Measurements from ENCODE around the gene SLC39A11. TPM values are rescaled to one million over a fixed set of nuclear protein-coding genes. Genes with fewer than 3 reads are reported as not detected.

SLC39A11 gene
- polyA plus RNA-seq, 1 donor from 2014 or later: 8.0 TPM

DNA sequence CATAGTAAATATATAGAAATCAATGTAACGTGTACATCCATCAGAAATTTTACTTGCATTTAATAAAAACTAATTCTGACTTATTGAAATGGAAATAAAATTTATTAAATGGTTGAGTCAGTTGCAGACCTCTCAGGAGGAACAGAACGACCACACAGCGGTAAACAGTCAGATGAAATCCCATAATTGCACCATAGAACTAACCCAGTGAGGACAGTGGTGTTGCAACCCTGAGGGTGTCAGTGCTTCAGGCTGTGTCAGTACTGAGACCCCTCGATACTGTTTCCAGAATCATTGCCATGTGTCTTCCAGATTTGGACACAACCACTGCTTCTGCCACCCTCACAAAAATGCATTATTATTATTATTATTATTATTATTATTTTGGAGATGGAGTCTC, 43.3 kb upstream of the SLC39A11 start:
- Histone ChIP-seq H3K79me2 (replicated peaks; ENCODE audit: insufficient read depth, low read length) (no peaks in the 10 kb centered on the region), H3K27ac (ENCODE audit: low read length) (no peak overlapping the region), H3F3A (ENCODE audit: insufficient read depth, low read length, poor library complexity, severe bottlenecking) (no peaks in the 10 kb centered on the region), H3K9me2 (ENCODE audit: insufficient read depth, low read length) (no peaks in the 10 kb centered on the region), H3K4me2 (ENCODE audit: low read length) (no peak overlapping the region), H4K20me1 (ENCODE audit: insufficient read depth) (no peaks in the 10 kb centered on the region), H3K27me3 (ENCODE audit: insufficient read depth, low read depth, low read length) (no peaks in the 10 kb centered on the region), H3K9me3 (ENCODE audit: low read length) (no peaks in the 10 kb centered on the region), H2AFZ (ENCODE audit: low read depth, low read length) (no peak overlapping the region), H3K4me3 (ENCODE audit: low read length) (no peak overlapping the region), H3K36me3 (ENCODE audit: insufficient read depth, low read length) (no peaks in the 10 kb centered on the region), H3K9ac (ENCODE audit: low read length) (no peak overlapping the region)
- TF ChIP-seq, protein P1, sequence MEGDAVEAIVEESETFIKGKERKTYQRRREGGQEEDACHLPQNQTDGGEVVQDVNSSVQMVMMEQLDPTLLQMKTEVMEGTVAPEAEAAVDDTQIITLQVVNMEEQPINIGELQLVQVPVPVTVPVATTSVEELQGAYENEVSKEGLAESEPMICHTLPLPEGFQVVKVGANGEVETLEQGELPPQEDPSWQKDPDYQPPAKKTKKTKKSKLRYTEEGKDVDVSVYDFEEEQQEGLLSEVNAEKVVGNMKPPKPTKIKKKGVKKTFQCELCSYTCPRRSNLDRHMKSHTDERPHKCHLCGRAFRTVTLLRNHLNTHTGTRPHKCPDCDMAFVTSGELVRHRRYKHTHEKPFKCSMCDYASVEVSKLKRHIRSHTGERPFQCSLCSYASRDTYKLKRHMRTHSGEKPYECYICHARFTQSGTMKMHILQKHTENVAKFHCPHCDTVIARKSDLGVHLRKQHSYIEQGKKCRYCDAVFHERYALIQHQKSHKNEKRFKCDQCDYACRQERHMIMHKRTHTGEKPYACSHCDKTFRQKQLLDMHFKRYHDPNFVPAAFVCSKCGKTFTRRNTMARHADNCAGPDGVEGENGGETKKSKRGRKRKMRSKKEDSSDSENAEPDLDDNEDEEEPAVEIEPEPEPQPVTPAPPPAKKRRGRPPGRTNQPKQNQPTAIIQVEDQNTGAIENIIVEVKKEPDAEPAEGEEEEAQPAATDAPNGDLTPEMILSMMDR (IDR thresholded peaks at IDR 0.05; ENCODE audit: poor library complexity, severe bottlenecking): no peak
- TF ChIP-seq EP300 (conservative IDR thresholded peaks at IDR 0.05; ENCODE audit: poor library complexity, severe bottlenecking): no peak
- no peak for TF ChIP-seq RAD21 (conservative IDR thresholded peaks at IDR 0.05)
- no peak for TF ChIP-seq MXI1 (conservative IDR thresholded peaks at IDR 0.05; ENCODE audit: poor library complexity, severe bottlenecking)
- TF ChIP-seq EZH2 (IDR thresholded peaks at IDR 0.05; ENCODE audit: borderline replicate concordance, insufficient read depth, low read length, poor library complexity, severe bottlenecking): no peak
- TF ChIP-seq SMC3 (conservative IDR thresholded peaks at IDR 0.05; ENCODE audit: poor library complexity): no peak
- TF ChIP-seq, protein P2, sequence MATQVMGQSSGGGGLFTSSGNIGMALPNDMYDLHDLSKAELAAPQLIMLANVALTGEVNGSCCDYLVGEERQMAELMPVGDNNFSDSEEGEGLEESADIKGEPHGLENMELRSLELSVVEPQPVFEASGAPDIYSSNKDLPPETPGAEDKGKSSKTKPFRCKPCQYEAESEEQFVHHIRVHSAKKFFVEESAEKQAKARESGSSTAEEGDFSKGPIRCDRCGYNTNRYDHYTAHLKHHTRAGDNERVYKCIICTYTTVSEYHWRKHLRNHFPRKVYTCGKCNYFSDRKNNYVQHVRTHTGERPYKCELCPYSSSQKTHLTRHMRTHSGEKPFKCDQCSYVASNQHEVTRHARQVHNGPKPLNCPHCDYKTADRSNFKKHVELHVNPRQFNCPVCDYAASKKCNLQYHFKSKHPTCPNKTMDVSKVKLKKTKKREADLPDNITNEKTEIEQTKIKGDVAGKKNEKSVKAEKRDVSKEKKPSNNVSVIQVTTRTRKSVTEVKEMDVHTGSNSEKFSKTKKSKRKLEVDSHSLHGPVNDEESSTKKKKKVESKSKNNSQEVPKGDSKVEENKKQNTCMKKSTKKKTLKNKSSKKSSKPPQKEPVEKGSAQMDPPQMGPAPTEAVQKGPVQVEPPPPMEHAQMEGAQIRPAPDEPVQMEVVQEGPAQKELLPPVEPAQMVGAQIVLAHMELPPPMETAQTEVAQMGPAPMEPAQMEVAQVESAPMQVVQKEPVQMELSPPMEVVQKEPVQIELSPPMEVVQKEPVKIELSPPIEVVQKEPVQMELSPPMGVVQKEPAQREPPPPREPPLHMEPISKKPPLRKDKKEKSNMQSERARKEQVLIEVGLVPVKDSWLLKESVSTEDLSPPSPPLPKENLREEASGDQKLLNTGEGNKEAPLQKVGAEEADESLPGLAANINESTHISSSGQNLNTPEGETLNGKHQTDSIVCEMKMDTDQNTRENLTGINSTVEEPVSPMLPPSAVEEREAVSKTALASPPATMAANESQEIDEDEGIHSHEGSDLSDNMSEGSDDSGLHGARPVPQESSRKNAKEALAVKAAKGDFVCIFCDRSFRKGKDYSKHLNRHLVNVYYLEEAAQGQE (IDR thresholded peaks at IDR 0.05; ENCODE audit: borderline replicate concordance): no peak
- no peak for TF ChIP-seq POLR2AphosphoS5 (IDR thresholded peaks at IDR 0.05)
- TF ChIP-seq TAF1 (IDR thresholded peaks at IDR 0.05; ENCODE audit: low read depth): no peak

DNA sequence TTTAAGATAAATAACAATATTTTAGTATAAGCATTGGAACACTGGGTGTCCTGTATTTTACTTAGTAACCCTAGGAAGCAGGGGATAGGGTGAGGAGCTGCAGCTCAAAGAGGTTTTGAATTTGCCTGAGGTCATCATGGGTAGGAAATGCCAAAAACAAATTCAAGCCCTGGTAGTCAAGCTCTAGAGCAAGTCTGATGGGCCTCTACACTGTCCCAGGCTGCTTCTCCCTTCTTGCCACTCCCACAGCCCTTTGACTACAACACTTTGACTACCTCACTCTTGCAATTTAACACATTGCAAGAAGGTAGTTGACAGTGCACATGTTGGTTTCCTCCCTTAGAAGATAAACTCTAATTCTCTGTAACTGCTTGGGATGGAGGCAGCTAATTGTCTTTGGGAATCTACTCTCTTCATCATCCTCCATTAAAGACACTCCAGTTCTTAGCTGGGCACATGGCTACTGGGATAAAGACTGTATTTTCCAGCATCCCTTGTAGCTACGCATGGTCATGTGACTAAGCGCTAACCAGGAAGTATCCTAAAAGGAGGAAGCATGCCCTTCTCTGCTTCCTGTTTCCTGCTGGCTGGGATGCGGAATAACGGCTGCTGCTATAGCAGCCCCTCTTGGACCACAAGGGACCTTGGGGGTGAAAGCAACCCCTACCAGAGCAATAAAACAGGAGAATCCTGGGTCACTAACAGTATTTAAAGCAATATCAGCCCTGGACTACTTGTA, 41.6 kb upstream of the SLC39A11 start:
- Histone ChIP-seq H2AFZ (ENCODE audit: low read depth, low read length) (no peak overlapping the region), H3K4me3 (ENCODE audit: low read length) (no peak overlapping the region), H3K27ac (ENCODE audit: low read length) (no peak overlapping the region), H3K79me2 (replicated peaks; ENCODE audit: insufficient read depth, low read length) (no peaks in the 10 kb centered on the region), H3F3A (ENCODE audit: insufficient read depth, low read length, poor library complexity, severe bottlenecking) (no peaks in the 10 kb centered on the region), H3K9ac (ENCODE audit: low read length) (no peak overlapping the region), H3K36me3 (ENCODE audit: insufficient read depth, low read length) (no peaks in the 10 kb centered on the region), H3K9me2 (ENCODE audit: insufficient read depth, low read length) (no peaks in the 10 kb centered on the region), H3K27me3 (ENCODE audit: insufficient read depth, low read depth, low read length) (no peaks in the 10 kb centered on the region), H3K4me2 (ENCODE audit: low read length) (no peak overlapping the region), H3K9me3 (ENCODE audit: low read length) (no peaks in the 10 kb centered on the region), H4K20me1 (ENCODE audit: insufficient read depth) (no peaks in the 10 kb centered on the region)
- TF ChIP-seq EP300 (conservative IDR thresholded peaks at IDR 0.05; ENCODE audit: poor library complexity, severe bottlenecking) (no peak), TAF1 (IDR thresholded peaks at IDR 0.05; ENCODE audit: low read depth) (no peak), RAD21 (conservative IDR thresholded peaks at IDR 0.05) (no peak), MXI1 (conservative IDR thresholded peaks at IDR 0.05; ENCODE audit: poor library complexity, severe bottlenecking) (no peak), SMC3 (conservative IDR thresholded peaks at IDR 0.05; ENCODE audit: poor library complexity) (no peak), POLR2AphosphoS5 (IDR thresholded peaks at IDR 0.05) (no peak), EZH2 (IDR thresholded peaks at IDR 0.05; ENCODE audit: borderline replicate concordance, insufficient read depth, low read length, poor library complexity, severe bottlenecking) (no peak)
- TF ChIP-seq, protein P1 (IDR thresholded peaks at IDR 0.05; ENCODE audit: poor library complexity, severe bottlenecking): no peak
- TF ChIP-seq, protein P2 (IDR thresholded peaks at IDR 0.05; ENCODE audit: borderline replicate concordance): no peak
